Stomach smooth muscle (tissue), 2 donors: ENCODE data around the gene PUM1.

Experiments used
- H3K27ac ChIP-seq: one replicate; pipeline ENCODE4 v1.7.0; 2013; ENCODE audit warnings: mild to moderate bottlenecking, low read length, inconsistent platforms
- H3K27me3 ChIP-seq, 2 donors: one replicate each; pipeline ENCODE4 v1.7.0; 2013; ENCODE audit warnings: low read length in 2 of 2; ENCODE audit not compliant: insufficient read depth in 2 of 2, control insufficient read depth in 1 of 2
- H3K36me3 ChIP-seq, 2 donors: one replicate each; pipeline ENCODE4 v1.7.0; 2013; ENCODE audit warnings: low read length in 2 of 2; ENCODE audit not compliant: control insufficient read depth in 2 of 2, insufficient read depth in 2 of 2
- H3K4me1 ChIP-seq: one replicate; pipeline ENCODE4 v1.7.0; 2013; ENCODE audit warnings: low read length; ENCODE audit not compliant: control insufficient read depth, insufficient read depth
- H3K4me3 ChIP-seq, 2 donors: one replicate each; pipeline ENCODE4 v1.7.0; 2013; ENCODE audit warnings: low read length in 2 of 2
- H3K9ac ChIP-seq, 2 donors: one replicate each; pipeline ENCODE4 v1.7.0; 2013; ENCODE audit warnings: low read length in 2 of 2, mild to moderate bottlenecking in 1 of 2
- H3K9me3 ChIP-seq, 2 donors: one replicate each; pipeline ENCODE4 v1.7.0; 2013; ENCODE audit warnings: low read length in 2 of 2; ENCODE audit not compliant: control insufficient read depth in 2 of 2
- donor health status: healthy.
- donor health status: Pancreatic carcinoma.

The PUM1 gene

DNA sequence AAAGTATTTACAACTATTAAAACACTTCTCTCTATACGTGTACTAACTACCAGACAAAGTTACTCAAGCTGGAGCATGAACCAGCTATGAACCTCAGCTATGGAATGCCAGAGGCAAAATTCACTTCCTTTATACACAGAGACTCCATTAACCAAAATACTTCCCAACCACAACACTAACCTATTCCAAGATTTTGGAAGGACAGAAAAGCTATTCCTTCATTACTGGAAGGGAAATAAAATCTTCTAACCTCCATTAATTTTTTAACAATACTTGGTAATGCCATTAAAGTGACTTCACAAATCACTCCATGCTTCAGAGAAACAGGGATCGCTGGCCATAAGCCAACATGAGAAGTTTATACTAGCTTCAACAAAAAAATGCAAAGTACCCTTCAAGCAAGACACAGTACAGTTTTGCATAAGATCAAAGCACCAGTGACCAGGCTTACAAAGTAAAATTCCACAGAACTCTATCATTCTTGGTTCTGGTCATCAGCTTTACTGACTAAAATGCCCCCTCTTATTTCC lies 58.0 kb downstream of the PUM1 start:
- Histone ChIP-seq H3K9ac (no peak overlapping the region), H3K4me3 (no peak overlapping the region), H3K27ac (no peak overlapping the region), H3K27me3 (no peaks in the 10 kb centered on the region), H3K4me1 (peaks cover 2% of the 10 kb centered on the region), H3K36me3 (peaks cover 8 to 19% of the 10 kb centered on the region in 2 donors), H3K9me3 (no peaks in the 10 kb centered on the region)

DNA sequence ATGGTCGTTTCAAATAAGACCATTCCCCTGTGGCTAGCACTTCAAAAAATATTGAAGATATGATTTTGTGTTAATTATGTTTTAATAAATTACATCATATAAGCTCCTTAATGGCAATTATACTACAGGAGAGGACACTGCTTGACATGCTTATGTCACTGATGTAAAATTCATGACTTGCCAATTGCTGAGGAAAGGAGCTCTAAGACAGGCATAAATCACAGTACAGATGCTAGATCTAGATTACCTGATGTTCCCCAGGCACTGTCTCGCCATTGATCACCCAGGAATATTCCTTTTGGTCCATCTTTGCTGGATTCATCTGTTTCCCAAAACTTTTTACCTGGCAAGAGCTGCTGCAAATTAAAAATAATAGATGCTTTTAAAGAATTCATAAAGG lies 58.8 kb downstream of the PUM1 start:
- H3K4me1 ChIP-seq = peaks cover 2% of the 10 kb centered on the region
- no peak overlapping the region for H3K27ac ChIP-seq
- peaks cover 8 to 19% of the 10 kb centered on the region in 2 donors for H3K36me3 ChIP-seq
- no peak overlapping the region for H3K9ac ChIP-seq
- H3K27me3 ChIP-seq = no peaks in the 10 kb centered on the region
- no peak overlapping the region for H3K4me3 ChIP-seq
- no peaks in the 10 kb centered on the region for H3K9me3 ChIP-seq

DNA sequence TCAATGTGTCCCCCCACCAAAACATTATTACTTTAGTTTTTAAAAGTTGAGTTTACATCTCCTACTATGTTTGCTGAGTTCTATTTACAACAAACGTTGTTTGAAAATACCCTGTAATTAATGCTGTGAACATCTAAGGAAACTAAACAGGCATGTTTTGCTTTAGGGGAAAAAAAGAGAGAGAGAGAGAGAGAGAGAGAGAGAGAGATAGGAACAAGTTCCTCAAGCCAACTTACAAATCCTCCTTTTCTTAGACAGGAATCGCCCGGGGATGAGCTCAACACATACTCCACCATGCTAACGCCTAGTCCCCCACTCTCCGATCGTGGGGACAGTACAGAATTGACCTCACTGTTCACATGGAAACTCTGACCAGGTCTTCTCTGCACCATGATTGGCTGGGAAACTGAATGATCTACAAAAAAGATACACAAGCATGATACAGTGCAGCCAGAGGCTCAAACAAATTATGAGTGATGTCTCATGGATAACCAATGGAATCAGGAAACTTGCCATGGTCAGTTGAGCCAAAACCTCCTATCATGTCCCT lies 59.8 kb downstream of the PUM1 start:
- peaks cover 2% of the 10 kb centered on the region for H3K4me1 ChIP-seq
- H3K9ac ChIP-seq = no peak overlapping the region
- H3K4me3 ChIP-seq = no peak overlapping the region
- H3K36me3 ChIP-seq = peaks cover 8 to 19% of the 10 kb centered on the region in 2 donors
- no peak overlapping the region for H3K27ac ChIP-seq
- H3K27me3 ChIP-seq = no peaks in the 10 kb centered on the region
- no peaks in the 10 kb centered on the region for H3K9me3 ChIP-seq

GRCh38 chr1:31005198-31005597 lies 60.3 kb downstream of the PUM1 start:
- H3K36me3 ChIP-seq = peaks cover 8 to 19% of the 10 kb centered on the region in 2 donors
- H3K4me1 ChIP-seq = peaks cover 2% of the 10 kb centered on the region
- H3K9ac ChIP-seq = no peak overlapping the region

GRCh38 chr1:31004231-31004621 lies 61.3 kb downstream of the PUM1 start:
- Histone ChIP-seq H3K27ac (no peak overlapping the region), H3K9me3 (no peaks in the 10 kb centered on the region), H3K36me3 (peaks cover 8 to 22% of the 10 kb centered on the region in 2 donors), H3K27me3 (no peaks in the 10 kb centered on the region), H3K4me1 (peaks cover 2% of the 10 kb centered on the region), H3K4me3 (no peak overlapping the region), H3K9ac (no peak overlapping the region)

More at GRCh38 chr1:31005198-31005597, 60.3 kb downstream of the PUM1 start:
- Histone ChIP-seq H3K27me3 (no peaks in the 10 kb centered on the region), H3K4me3 (no peak overlapping the region), H3K9me3 (no peaks in the 10 kb centered on the region), H3K27ac (no peak overlapping the region)

DNA sequence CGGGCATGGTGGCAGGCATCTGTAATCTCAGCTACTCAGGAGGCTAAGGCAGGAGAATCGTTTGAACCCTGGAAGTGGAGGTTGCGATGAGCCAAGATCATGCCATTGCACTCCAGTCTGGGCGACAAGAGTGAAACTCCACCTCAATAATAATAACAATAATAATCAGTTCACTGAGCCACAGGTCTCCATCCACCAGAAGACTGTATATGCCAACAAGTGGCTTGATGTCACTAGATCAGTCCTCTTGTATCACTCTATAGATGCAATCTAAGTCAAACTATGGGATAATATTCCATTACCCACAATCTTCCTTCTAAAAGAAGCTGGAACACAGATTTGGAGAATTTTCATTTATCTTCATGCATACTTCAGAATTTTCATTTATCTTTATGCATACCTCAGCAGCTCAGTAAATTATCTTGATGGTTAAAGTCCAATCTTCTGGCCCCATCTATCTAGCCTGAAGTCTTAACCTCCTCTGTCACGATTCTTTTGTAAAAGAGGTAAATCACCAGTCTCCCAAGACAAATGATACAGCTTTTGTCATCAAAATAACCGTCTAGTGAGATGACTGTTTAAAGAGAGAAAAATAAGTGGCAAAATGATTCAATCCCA lies 61.8 kb downstream of the PUM1 start:
- Histone ChIP-seq H3K27ac (no peak overlapping the region), H3K9ac (no peak overlapping the region), H3K4me3 (no peak overlapping the region), H3K27me3 (no peaks in the 10 kb centered on the region), H3K4me1 (peaks cover 2% of the 10 kb centered on the region), H3K36me3 (peaks cover 8 to 22% of the 10 kb centered on the region in 2 donors), H3K9me3 (no peaks in the 10 kb centered on the region)

DNA sequence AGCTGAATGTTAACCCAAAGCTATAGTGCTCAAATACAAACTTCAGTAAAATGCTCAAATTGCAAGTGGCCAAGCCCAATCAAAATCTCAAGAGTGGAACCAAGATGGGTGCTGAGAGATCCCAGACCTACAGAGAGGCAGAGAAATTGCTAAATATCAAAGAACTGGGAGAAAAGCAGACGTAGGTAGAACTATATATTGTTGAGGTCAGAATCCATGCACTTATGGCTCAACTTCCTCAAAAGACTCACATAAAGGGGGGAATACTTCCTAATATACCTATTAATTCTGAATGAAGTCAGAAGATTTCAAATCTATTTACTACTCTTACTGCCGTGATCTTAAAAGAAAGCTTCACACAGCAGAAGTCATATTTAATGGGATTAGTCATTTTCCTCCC lies 65.2 kb downstream of the PUM1 start:
- H3K4me3 ChIP-seq = no peak overlapping the region
- H3K9ac ChIP-seq = no peak overlapping the region
- no peaks in the 10 kb centered on the region for H3K4me1 ChIP-seq
- H3K27ac ChIP-seq = no peak overlapping the region
- no peaks in the 10 kb centered on the region for H3K27me3 ChIP-seq
- peaks cover 9 to 18% of the 10 kb centered on the region in 2 donors for H3K36me3 ChIP-seq
- H3K9me3 ChIP-seq = no peaks in the 10 kb centered on the region

DNA sequence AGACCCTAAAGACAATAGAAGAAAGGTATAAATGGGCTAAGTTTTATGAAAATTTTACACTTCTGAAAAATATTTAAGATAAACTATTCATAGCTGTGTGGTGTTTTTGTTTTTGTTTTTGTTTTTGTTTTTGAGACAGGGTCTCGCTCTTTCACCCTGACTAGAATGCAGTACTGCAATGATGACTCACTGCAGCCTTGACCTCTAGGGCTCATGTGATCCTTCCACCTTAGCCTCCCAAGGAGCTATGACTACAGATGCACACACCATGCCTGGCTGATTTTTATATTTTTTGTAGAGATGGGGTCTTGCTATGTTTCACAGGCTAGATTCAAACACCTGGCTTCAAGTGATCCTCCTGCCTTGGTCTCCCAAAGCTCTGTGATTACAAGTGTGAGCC lies 66.6 kb downstream of the PUM1 start:
- H3K9ac ChIP-seq = no peak overlapping the region
- H3K4me3 ChIP-seq = no peak overlapping the region
- no peak overlapping the region for H3K27ac ChIP-seq
- no peaks in the 10 kb centered on the region for H3K9me3 ChIP-seq
- no peaks in the 10 kb centered on the region for H3K27me3 ChIP-seq
- peaks cover 4 to 8% of the 10 kb centered on the region in 2 donors for H3K36me3 ChIP-seq
- H3K4me1 ChIP-seq = peaks cover 3% of the 10 kb centered on the region

GRCh38 chr1:30998171-30998570 lies 67.3 kb downstream of the PUM1 start:
- peaks cover 3% of the 10 kb centered on the region for H3K4me1 ChIP-seq
- no peak overlapping the region for H3K27ac ChIP-seq
- peaks cover 3 to 6% of the 10 kb centered on the region in 2 donors for H3K36me3 ChIP-seq
- no peaks in the 10 kb centered on the region for H3K27me3 ChIP-seq
- H3K4me3 ChIP-seq = no peak overlapping the region
- H3K9ac ChIP-seq = no peak overlapping the region
- H3K9me3 ChIP-seq = no peaks in the 10 kb centered on the region

DNA sequence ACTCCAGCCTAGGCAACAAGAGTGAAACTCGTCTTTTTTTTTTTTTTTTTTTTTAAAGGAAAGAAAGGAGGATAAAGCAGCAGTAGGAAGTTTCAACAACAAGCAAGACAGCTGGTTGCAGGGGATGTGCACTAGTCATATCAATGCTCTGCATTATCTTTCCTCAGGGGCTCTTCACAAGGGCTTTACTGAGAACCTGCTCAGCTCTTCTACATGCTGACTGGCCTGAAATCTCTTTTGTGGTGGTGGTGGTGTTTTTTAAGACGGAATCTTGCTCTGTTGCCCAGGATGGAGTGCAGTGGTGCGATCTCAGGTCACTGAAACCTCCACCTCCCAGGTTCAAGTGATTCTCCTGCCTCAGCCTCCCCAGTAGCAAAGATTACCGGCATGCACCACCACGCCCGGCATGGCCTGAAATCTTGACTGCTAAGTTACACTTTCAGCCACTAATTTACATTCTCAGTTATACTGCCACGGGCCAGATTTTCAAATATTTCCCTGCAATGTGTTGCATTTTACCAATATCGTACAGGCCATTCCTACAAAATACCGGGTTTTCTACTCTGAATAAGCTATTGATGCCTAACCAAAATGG lies 68.0 kb downstream of the PUM1 start:
- H3K4me3 ChIP-seq = no peak overlapping the region
- H3K9me3 ChIP-seq = no peaks in the 10 kb centered on the region
- H3K4me1 ChIP-seq = peaks cover 3% of the 10 kb centered on the region
- H3K36me3 ChIP-seq = peaks cover 3 to 6% of the 10 kb centered on the region in 2 donors
- H3K27me3 ChIP-seq = no peaks in the 10 kb centered on the region
- no peak overlapping the region for H3K9ac ChIP-seq
- H3K27ac ChIP-seq = no peak overlapping the region
